CD8-positive, alpha-beta memory T cell (primary cell): ENCODE results near the gene COL4A1. TPM values are rescaled to one million over a fixed set of nuclear protein-coding genes. Genes with fewer than 3 reads are reported as not detected.

Experiments
- CTCF ChIA-PET: fragments of 350-600 bp; sonication (Branson Sonifier 250); formaldehyde crosslinking; loops from one replicate; lab custom pipeline; 2021; ENCODE audit warnings: antibody characterized with exemption; lab: Charles Lee
- POLR2A ChIA-PET: fragments of 350-600 bp; sonication (Branson Sonifier 250); formaldehyde crosslinking; loops from one replicate; lab custom pipeline; 2021; ENCODE audit warnings: antibody characterized with exemption; lab: Charles Lee
- DNase-seq, 5 donors: peaks; one replicate each; pipeline versions ENCODE4 v3.0.0 to v3.0.0-alpha.2; 2020 to 2022; ENCODE audit warnings: mixed read lengths in 1 of 5
- H3K27ac ChIP-seq: one replicate; pipeline ENCODE4 v1.7.0; 2013; ENCODE audit warnings: low read depth, mild to moderate bottlenecking, low read length, moderate library complexity
- H3K27me3 ChIP-seq: 2 replicates; pipeline ENCODE4 v1.7.0; 2013; ENCODE audit warnings: low read length, mild to moderate bottlenecking; ENCODE audit not compliant: insufficient read depth, poor library complexity, severe bottlenecking
- H3K36me3 ChIP-seq: 2 replicates; pipeline ENCODE4 v1.7.0; 2013; ENCODE audit warnings: mild to moderate bottlenecking, low read length, moderate library complexity; ENCODE audit not compliant: insufficient read depth
- H3K4me1 ChIP-seq: 2 replicates; pipeline ENCODE4 v1.7.0; 2013; ENCODE audit warnings: mild to moderate bottlenecking, low read length, moderate library complexity; ENCODE audit not compliant: insufficient read depth
- H3K4me3 ChIP-seq: 2 replicates; pipeline ENCODE4 v1.7.0; 2013; ENCODE audit warnings: mild to moderate bottlenecking, low read length
- H3K9me3 ChIP-seq: 2 replicates; pipeline ENCODE4 v1.7.0; 2013; ENCODE audit warnings: mild to moderate bottlenecking, low read length
- H3K27ac Mint-ChIP-seq, 8 donors: one replicate each; pipeline ENCODE4 v1.8.0; 2020 to 2021; ENCODE audit warnings: mixed read lengths in 8 of 8, mild to moderate bottlenecking in 6 of 8, inconsistent platforms in 3 of 8, moderate library complexity in 3 of 8
- H3K27me3 Mint-ChIP-seq, 2 donors: one replicate each; pipeline ENCODE4 v1.8.0; 2020 to 2021; ENCODE audit warnings: mixed read lengths in 2 of 2, mild to moderate bottlenecking in 1 of 2, moderate library complexity in 1 of 2
- H3K36me3 Mint-ChIP-seq, 3 donors: one replicate each; pipeline ENCODE4 v1.8.0; 2020 to 2021; ENCODE audit warnings: mixed read lengths in 3 of 3, inconsistent platforms in 1 of 3, mild to moderate bottlenecking in 1 of 3
- H3K4me1 Mint-ChIP-seq, 3 donors: one replicate each; pipeline ENCODE4 v1.8.0; 2020 to 2021; ENCODE audit warnings: mixed read lengths in 3 of 3, inconsistent platforms in 1 of 3, mild to moderate bottlenecking in 1 of 3
- H3K4me3 Mint-ChIP-seq, 7 donors: one replicate each; pipeline ENCODE4 v1.8.0; 2020 to 2021; ENCODE audit warnings: mixed read lengths in 7 of 7, mild to moderate bottlenecking in 6 of 7, moderate library complexity in 4 of 7, inconsistent platforms in 2 of 7
- H3K9me3 Mint-ChIP-seq, 5 donors: one replicate each; pipeline ENCODE4 v1.8.0; 2020 to 2022; ENCODE audit warnings: mixed read lengths in 5 of 5, mild to moderate bottlenecking in 3 of 5, moderate library complexity in 2 of 5, inconsistent platforms in 1 of 5
- polyA plus RNA-seq: library from polyadenylated mRNA; unstranded; fragments of 300-500 nt; fragmentation: Illumina TruSeq; gene quantifications from one replicate; pipeline ENCODE4 v1.2.3, GENCODE V29; 2021
- total RNA-seq, 2 experiments: library from RNA; stranded (reverse); gene quantifications; one replicate each; pipeline ENCODE4 v1.2.3, GENCODE V29; 2021

Gene COL4A1
- total and polyA plus RNA-seq, 3 experiments from 2014 or later: not detected

DNA sequence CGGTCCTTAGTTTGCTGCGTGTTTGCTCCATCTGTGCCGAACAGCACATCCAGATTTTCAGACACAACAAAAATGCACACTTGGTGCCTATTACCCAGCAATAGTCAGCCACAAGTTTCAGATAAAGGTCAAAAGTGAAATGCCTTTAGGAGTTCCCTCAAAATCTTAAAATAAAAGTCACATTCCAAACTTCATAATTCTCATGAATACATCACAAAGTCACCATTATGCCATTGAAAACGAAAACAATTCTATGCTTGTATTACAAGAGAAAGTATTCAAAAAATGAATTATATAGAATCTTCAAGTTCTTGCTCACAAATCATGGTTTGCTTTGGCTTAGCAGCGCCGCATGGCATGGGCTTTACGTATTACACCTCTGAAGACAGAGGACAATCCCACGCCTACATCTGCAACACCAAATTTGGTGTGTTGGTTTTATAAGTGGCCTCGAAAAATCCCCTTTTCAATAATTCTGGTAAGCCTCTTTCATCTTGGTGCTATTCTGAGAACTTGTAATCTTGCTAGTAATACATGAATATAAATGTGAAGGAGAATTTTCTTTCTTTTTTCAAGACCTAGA, 26.6 kb downstream of the COL4A1 start:
- Mint-ChIP-seq H3K4me3 (no peak overlapping the region), H3K36me3 (no peaks in the 10 kb centered on the region), H3K27ac (no peak overlapping the region), H3K4me1 (no peaks in the 10 kb centered on the region), H3K9me3 (no peaks in the 10 kb centered on the region), H3K27me3 (peaks cover 8 to 20% of the 10 kb centered on the region in 2 donors)
- Histone ChIP-seq H3K4me1 (no peaks in the 10 kb centered on the region), H3K27me3 (no peaks in the 10 kb centered on the region), H3K4me3 (no peak overlapping the region), H3K36me3 (no peaks in the 10 kb centered on the region), H3K9me3 (no peaks in the 10 kb centered on the region), H3K27ac (no peak overlapping the region)
- ChIA-PET POLR2A (no interaction called here), CTCF (no interaction called here)
- DNase-seq: no peak

GRCh38 chr13:110279684-110280083, 27.3 kb downstream of the COL4A1 start:
- ChIA-PET CTCF (no interaction called here), POLR2A (no interaction called here)
- H3K4me3 Mint-ChIP-seq: no peak overlapping the region
- no peak overlapping the region for H3K27ac Mint-ChIP-seq
- DNase-seq: no peak
- H3K9me3 ChIP-seq: no peaks in the 10 kb centered on the region
- H3K36me3 ChIP-seq: no peaks in the 10 kb centered on the region
- no peak overlapping the region for H3K4me3 ChIP-seq
- H3K4me1 Mint-ChIP-seq: no peaks in the 10 kb centered on the region
- H3K27me3 Mint-ChIP-seq: peaks cover 8 to 20% of the 10 kb centered on the region in 2 donors
- H3K27me3 ChIP-seq: no peaks in the 10 kb centered on the region
- no peaks in the 10 kb centered on the region for H3K4me1 ChIP-seq
- no peaks in the 10 kb centered on the region for H3K9me3 Mint-ChIP-seq
- no peaks in the 10 kb centered on the region for H3K36me3 Mint-ChIP-seq
- no peak overlapping the region for H3K27ac ChIP-seq

DNA sequence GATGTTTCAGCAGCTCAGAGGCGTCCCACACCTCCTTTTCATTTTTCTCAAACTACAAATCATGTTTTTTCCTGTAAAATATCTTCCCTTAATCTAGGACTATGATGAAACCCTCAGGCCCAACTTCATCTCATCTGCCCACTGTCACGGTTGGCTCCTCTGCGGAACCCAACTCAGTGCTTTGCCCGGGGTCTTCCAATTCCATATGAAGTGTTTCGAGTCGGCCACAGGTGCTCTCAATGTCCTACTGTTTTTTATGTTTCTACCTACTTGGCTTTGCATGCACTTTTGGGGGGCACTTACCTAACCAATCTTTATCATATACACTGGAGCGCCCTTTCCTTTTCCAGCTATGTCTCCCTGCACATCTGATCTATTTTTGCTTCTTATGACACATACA, 28.1 kb downstream of the COL4A1 start:
- Mint-ChIP-seq H3K4me1 (no peaks in the 10 kb centered on the region), H3K27ac (no peak overlapping the region), H3K9me3 (no peaks in the 10 kb centered on the region), H3K36me3 (no peaks in the 10 kb centered on the region), H3K27me3 (peaks cover 10 to 16% of the 10 kb centered on the region in 2 donors), H3K4me3 (no peak overlapping the region)
- H3K27me3 ChIP-seq: no peaks in the 10 kb centered on the region
- H3K36me3 ChIP-seq: no peaks in the 10 kb centered on the region
- H3K9me3 ChIP-seq: no peaks in the 10 kb centered on the region
- ChIA-PET CTCF (no interaction called here), POLR2A (no interaction called here)
- no peak overlapping the region for H3K27ac ChIP-seq
- no peak for DNase-seq
- H3K4me3 ChIP-seq: no peak overlapping the region
- H3K4me1 ChIP-seq: no peaks in the 10 kb centered on the region

DNA sequence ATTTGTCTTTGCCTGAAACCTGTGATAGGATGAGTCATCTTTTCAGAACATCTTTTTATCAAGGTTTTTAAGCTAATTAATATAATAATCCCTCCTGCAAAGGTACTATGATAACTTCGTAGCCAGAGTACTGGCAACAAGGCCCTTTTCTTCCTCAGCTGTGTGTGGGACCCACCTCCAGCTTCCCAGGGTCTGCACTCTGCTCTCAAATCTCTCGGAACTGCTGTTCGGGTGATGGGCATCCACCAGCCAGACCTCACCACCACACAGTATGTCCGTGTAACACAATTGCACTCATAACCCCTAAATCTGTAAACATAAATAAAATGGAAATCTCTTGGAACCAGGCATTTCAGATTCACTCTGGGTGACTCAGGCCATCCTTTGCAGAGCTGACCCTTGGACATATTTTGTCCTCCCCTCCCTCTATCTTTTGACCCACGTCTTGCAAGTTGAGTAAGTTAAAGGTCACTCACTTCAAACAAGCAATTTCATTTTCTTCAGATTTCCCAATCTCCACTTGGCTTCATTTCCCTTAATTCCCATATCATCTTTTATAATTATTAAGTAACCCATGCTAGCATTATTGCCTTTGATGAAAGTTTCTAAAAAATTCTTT, 29.5 kb downstream of the COL4A1 start:
- Histone ChIP-seq H3K4me3 (no peak overlapping the region), H3K27me3 (no peaks in the 10 kb centered on the region), H3K27ac (no peak overlapping the region), H3K4me1 (no peaks in the 10 kb centered on the region), H3K36me3 (no peaks in the 10 kb centered on the region), H3K9me3 (no peaks in the 10 kb centered on the region)
- H3K27me3 Mint-ChIP-seq: peaks cover 6 to 7% of the 10 kb centered on the region in 2 donors
- no peak overlapping the region for H3K4me3 Mint-ChIP-seq
- no peak overlapping the region for H3K27ac Mint-ChIP-seq
- H3K4me1 Mint-ChIP-seq: no peaks in the 10 kb centered on the region
- no peaks in the 10 kb centered on the region for H3K36me3 Mint-ChIP-seq
- ChIA-PET CTCF (no interaction called here), POLR2A (no interaction called here)
- no peak for DNase-seq
- H3K9me3 Mint-ChIP-seq: no peaks in the 10 kb centered on the region

DNA sequence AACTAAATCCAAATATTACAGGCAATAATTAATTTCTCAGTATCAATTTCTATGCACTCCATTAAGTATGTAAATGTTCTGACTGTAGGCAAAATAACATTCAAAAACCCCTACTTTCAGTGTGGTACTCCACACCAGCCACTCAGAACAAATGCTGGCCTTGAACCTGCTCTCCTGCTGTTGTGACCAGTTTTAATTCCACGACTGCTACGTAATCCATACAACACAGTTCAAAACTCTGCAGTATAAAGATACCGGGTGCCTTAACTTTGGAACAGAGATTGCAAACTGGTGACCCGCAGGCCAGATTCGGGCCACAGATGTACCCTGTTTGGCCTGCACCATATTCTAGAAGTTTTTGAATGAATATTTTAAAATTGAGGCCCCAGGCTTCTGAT, 30.4 kb downstream of the COL4A1 start:
- H3K4me3 Mint-ChIP-seq: no peak overlapping the region
- ChIA-PET POLR2A (no interaction called here), CTCF (no interaction called here)
- no peaks in the 10 kb centered on the region for H3K27me3 ChIP-seq
- H3K36me3 ChIP-seq: no peaks in the 10 kb centered on the region
- H3K9me3 Mint-ChIP-seq: no peaks in the 10 kb centered on the region
- H3K27ac Mint-ChIP-seq: no peak overlapping the region
- no peaks in the 10 kb centered on the region for H3K4me1 Mint-ChIP-seq
- H3K36me3 Mint-ChIP-seq: no peaks in the 10 kb centered on the region
- peaks cover 3 to 4% of the 10 kb centered on the region in 2 donors for H3K27me3 Mint-ChIP-seq
- H3K4me1 ChIP-seq: no peaks in the 10 kb centered on the region
- DNase-seq: no peak
- H3K9me3 ChIP-seq: no peaks in the 10 kb centered on the region
- H3K27ac ChIP-seq: no peak overlapping the region
- H3K4me3 ChIP-seq: no peak overlapping the region

- no peaks in the 10 kb centered on the region for H3K36me3 Mint-ChIP-seq
- Histone ChIP-seq H3K27me3 (no peaks in the 10 kb centered on the region), H3K4me3 (no peak overlapping the region), H3K36me3 (no peaks in the 10 kb centered on the region), H3K9me3 (no peaks in the 10 kb centered on the region), H3K27ac (no peak overlapping the region), H3K4me1 (no peaks in the 10 kb centered on the region)
- CTCF ChIA-PET: no interaction called here
- no peak overlapping the region for H3K27ac Mint-ChIP-seq
- POLR2A ChIA-PET: no interaction called here
- no peak overlapping the region for H3K4me3 Mint-ChIP-seq
- H3K9me3 Mint-ChIP-seq: no peaks in the 10 kb centered on the region
- H3K27me3 Mint-ChIP-seq: peaks cover 3 to 4% of the 10 kb centered on the region in 2 donors
- no peak for DNase-seq
- H3K4me1 Mint-ChIP-seq: no peaks in the 10 kb centered on the region
Observed at GRCh38 chr13:110275931-110276552, 30.9 kb downstream of the COL4A1 start.

DNA sequence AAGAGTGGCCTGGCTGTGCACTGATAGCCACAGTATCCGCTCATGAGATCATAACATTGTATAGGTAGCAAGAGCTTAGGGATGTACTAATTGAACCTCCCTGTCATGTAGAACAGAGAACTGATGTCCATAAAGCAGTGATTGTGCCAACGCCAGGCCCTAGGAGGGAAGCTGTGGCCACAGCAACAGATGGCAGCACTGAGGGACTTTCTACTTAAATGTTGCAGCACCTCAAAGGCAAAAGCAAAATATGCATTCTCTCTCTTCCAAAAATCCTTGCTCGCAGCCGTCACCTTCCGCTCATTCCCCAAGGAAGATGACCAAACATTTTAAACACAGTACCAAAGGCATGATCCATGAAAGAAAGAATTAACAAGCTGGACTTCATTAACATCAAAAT, 32.3 kb downstream of the COL4A1 start:
- ChIA-PET CTCF (no interaction called here), POLR2A (no interaction called here)
- no peak overlapping the region for H3K4me3 ChIP-seq
- no peaks in the 10 kb centered on the region for H3K36me3 ChIP-seq
- Mint-ChIP-seq H3K27ac (no peak overlapping the region), H3K9me3 (no peaks in the 10 kb centered on the region), H3K36me3 (no peaks in the 10 kb centered on the region), H3K4me1 (no peaks in the 10 kb centered on the region), H3K4me3 (no peak overlapping the region), H3K27me3 (peaks cover 0 to 5% of the 10 kb centered on the region in 2 donors)
- H3K9me3 ChIP-seq: no peaks in the 10 kb centered on the region
- no peaks in the 10 kb centered on the region for H3K27me3 ChIP-seq
- no peak for DNase-seq
- no peak overlapping the region for H3K27ac ChIP-seq
- H3K4me1 ChIP-seq: no peaks in the 10 kb centered on the region

GRCh38 chr13:110273254-110273653, 33.7 kb downstream of the COL4A1 start:
- ChIA-PET CTCF (no interaction called here), POLR2A (no interaction called here)
- Histone ChIP-seq H3K9me3 (no peaks in the 10 kb centered on the region), H3K27me3 (no peaks in the 10 kb centered on the region), H3K27ac (no peak overlapping the region), H3K36me3 (no peaks in the 10 kb centered on the region), H3K4me3 (no peak overlapping the region), H3K4me1 (no peaks in the 10 kb centered on the region)
- Mint-ChIP-seq H3K27ac (no peak overlapping the region), H3K36me3 (no peaks in the 10 kb centered on the region), H3K27me3 (peaks cover 0 to 3% of the 10 kb centered on the region in 2 donors), H3K9me3 (no peaks in the 10 kb centered on the region), H3K4me1 (no peaks in the 10 kb centered on the region), H3K4me3 (no peak overlapping the region)
- no peak for DNase-seq
